ENCODE results near the gene ATP6V0A4.
"Not testable (repeated sequence)": the region's sequence is repeated elsewhere in the genome, so short reads cannot be mapped to it uniquely, and the experiment has no call there.

Gene ATP6V0A4

DNA sequence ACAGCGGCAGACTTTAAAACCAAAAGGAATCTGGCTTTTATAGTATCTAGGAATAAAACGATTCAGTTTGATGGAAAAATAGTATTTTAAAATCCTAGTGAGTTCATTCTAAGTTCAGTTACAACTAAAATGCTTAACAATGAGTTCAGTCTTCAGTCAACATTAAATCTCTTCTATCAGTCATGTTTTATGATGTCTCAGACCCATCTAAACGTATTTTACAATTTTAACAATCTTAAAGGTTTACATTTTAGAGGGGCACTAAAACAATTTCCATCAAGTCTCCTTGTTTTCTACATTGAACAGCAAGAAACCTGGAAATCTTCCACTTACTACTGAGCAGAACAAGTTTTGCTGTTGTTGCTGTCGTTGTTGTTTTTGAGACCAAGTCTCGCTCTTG is 106.8 kb downstream of the ATP6V0A4 start:
- Histone ChIP-seq H3K27ac (ENCODE audit: low read length) (no peak overlapping the region), H3K36me3 (ENCODE audit: insufficient read depth, low read length) (no peaks in the 10 kb centered on the region), H3K27me3 (ENCODE audit: insufficient read depth, low read length, poor library complexity) (no peaks in the 10 kb centered on the region), H3K79me2 (ENCODE audit: insufficient read depth, low read length) (no peaks in the 10 kb centered on the region), H3K9ac (ENCODE audit: low read depth, low read length) (no peak overlapping the region), H3K4me1 (ENCODE audit: insufficient read depth, low read length) (no peaks in the 10 kb centered on the region), H3K4me3 (ENCODE audit: low read depth in 1 of 2, low read length in 2 of 2) (no peak overlapping the region), H3K4me2 (ENCODE audit: insufficient read depth, low read length) (no peak overlapping the region), H2AFZ (ENCODE audit: low read depth, low read length) (no peak overlapping the region), H4K20me1 (ENCODE audit: insufficient read depth, low read length) (no peaks in the 10 kb centered on the region), H3K9me3 (ENCODE audit: insufficient read depth, low read length, severe bottlenecking) (no peaks in the 10 kb centered on the region)
- no peak for TF ChIP-seq EZH2 (IDR thresholded peaks at IDR 0.05; ENCODE audit: borderline replicate concordance, low read depth, low read length, severe bottlenecking)
- TF ChIP-seq, protein P1, sequence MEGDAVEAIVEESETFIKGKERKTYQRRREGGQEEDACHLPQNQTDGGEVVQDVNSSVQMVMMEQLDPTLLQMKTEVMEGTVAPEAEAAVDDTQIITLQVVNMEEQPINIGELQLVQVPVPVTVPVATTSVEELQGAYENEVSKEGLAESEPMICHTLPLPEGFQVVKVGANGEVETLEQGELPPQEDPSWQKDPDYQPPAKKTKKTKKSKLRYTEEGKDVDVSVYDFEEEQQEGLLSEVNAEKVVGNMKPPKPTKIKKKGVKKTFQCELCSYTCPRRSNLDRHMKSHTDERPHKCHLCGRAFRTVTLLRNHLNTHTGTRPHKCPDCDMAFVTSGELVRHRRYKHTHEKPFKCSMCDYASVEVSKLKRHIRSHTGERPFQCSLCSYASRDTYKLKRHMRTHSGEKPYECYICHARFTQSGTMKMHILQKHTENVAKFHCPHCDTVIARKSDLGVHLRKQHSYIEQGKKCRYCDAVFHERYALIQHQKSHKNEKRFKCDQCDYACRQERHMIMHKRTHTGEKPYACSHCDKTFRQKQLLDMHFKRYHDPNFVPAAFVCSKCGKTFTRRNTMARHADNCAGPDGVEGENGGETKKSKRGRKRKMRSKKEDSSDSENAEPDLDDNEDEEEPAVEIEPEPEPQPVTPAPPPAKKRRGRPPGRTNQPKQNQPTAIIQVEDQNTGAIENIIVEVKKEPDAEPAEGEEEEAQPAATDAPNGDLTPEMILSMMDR (IDR thresholded peaks at IDR 0.05; ENCODE audit: borderline replicate concordance, extremely low read depth, low read length, poor library complexity, severe bottlenecking), result no peak
- DNase-seq (no peak), ATAC-seq (ENCODE audit: insufficient read depth, low read depth) (no peak)

DNA sequence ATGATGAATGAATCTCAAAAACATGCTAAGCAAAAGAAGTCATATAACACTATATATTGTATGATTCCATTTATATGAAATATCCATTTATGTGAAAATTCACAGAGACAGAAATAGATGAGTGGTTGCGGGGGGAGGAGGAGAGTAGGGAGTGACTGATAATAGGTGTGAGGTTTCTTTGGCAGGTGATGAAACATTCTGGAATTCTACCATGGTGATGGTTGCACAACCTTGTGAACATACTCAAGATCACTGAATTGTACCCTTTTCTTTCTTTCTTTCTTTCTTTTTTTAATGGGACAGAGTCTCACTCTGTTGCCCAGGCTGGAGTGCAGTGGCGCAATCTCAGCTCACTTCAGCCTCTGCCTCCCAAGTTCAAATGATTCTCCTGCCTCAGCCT is 107.5 kb downstream of the ATP6V0A4 start:
- no peak overlapping the region for H3K9ac ChIP-seq (ENCODE audit: low read depth, low read length)
- no peak overlapping the region for H3K27ac ChIP-seq (ENCODE audit: low read length)
- H2AFZ ChIP-seq (ENCODE audit: low read depth, low read length), result no peak overlapping the region
- TF ChIP-seq, protein P1 (IDR thresholded peaks at IDR 0.05; ENCODE audit: borderline replicate concordance, extremely low read depth, low read length, poor library complexity, severe bottlenecking), result no peak
- TF ChIP-seq EZH2 (IDR thresholded peaks at IDR 0.05; ENCODE audit: borderline replicate concordance, low read depth, low read length, severe bottlenecking), result no peak
- H3K4me3 ChIP-seq (ENCODE audit: low read depth in 1 of 2, low read length in 2 of 2), result no peak overlapping the region
- H3K79me2 ChIP-seq (ENCODE audit: insufficient read depth, low read length), result no peaks in the 10 kb centered on the region
- no peak overlapping the region for H3K4me2 ChIP-seq (ENCODE audit: insufficient read depth, low read length)
- no peaks in the 10 kb centered on the region for H3K9me3 ChIP-seq (ENCODE audit: insufficient read depth, low read length, severe bottlenecking)
- ATAC-seq (ENCODE audit: insufficient read depth, low read depth) (no peak), DNase-seq (no peak)
- H3K27me3 ChIP-seq (ENCODE audit: insufficient read depth, low read length, poor library complexity), result no peaks in the 10 kb centered on the region
- H4K20me1 ChIP-seq (ENCODE audit: insufficient read depth, low read length), result no peaks in the 10 kb centered on the region
- H3K36me3 ChIP-seq (ENCODE audit: insufficient read depth, low read length), result no peaks in the 10 kb centered on the region
- no peaks in the 10 kb centered on the region for H3K4me1 ChIP-seq (ENCODE audit: insufficient read depth, low read length)

DNA sequence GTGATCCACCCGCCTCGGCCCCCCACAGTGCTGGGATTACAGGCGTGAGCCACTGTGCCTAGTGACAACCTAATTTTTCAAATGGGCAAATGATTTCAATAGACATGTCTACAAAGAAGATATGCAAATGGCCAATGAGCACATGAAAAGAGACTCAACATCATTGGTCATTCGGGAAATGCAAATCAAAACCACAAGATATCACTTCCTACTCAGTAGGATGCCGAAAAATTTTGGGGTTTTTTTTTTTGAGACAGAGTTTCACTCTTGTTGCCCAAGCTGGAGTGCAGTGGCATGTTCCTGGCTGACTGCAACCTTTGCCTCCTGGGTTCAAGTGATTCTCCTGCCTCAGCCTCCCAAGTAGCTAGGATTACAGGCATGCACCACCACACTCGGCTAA is 110.0 kb downstream of the ATP6V0A4 start:
- H3K9ac ChIP-seq (ENCODE audit: low read depth, low read length); H2AFZ ChIP-seq (ENCODE audit: low read depth, low read length); H3K4me3 ChIP-seq (ENCODE audit: low read depth in 1 of 2, low read length in 2 of 2); H3K27ac ChIP-seq (ENCODE audit: low read length); H3K4me1 ChIP-seq (ENCODE audit: insufficient read depth, low read length); H3K79me2 ChIP-seq (ENCODE audit: insufficient read depth, low read length); H4K20me1 ChIP-seq (ENCODE audit: insufficient read depth, low read length); H3K27me3 ChIP-seq (ENCODE audit: insufficient read depth, low read length, poor library complexity); H3K36me3 ChIP-seq (ENCODE audit: insufficient read depth, low read length); H3K4me2 ChIP-seq (ENCODE audit: insufficient read depth, low read length); DNase-seq; ATAC-seq (ENCODE audit: insufficient read depth, low read depth); H3K9me3 ChIP-seq (ENCODE audit: insufficient read depth, low read length, severe bottlenecking): not testable (repeated sequence)

DNA sequence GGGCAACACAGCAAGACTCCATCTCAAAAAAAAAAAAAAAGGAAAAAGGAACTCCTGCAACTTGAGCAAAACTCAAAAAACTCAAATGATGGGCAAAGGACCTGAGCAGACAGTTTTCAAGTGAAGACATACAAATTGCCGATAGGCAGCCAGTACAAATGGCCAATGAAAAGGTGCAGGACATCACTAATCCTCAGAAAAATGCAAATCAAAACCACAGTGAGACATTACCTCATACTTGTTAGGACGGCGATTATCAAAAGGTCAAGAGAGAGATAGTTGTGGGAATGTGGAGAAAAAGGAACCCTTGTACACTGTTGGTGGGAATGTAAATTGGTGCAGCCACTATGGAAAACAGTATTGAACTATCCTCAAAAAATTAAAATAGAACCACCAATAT is 113.7 kb downstream of the ATP6V0A4 start:
- no peak overlapping the region for H3K9ac ChIP-seq (ENCODE audit: low read depth, low read length)
- H3K4me3 ChIP-seq (ENCODE audit: low read depth in 1 of 2, low read length in 2 of 2), result no peak overlapping the region
- TF ChIP-seq, protein P1 (IDR thresholded peaks at IDR 0.05; ENCODE audit: borderline replicate concordance, extremely low read depth, low read length, poor library complexity, severe bottlenecking), result no peak
- TF ChIP-seq EZH2 (IDR thresholded peaks at IDR 0.05; ENCODE audit: borderline replicate concordance, low read depth, low read length, severe bottlenecking), result no peak
- H3K27me3 ChIP-seq (ENCODE audit: insufficient read depth, low read length, poor library complexity), result no peaks in the 10 kb centered on the region
- ATAC-seq (ENCODE audit: insufficient read depth, low read depth), result no peak
- H3K27ac ChIP-seq (ENCODE audit: low read length), result no peak overlapping the region
- H2AFZ ChIP-seq (ENCODE audit: low read depth, low read length), result no peak overlapping the region
- H3K79me2 ChIP-seq (ENCODE audit: insufficient read depth, low read length), result no peaks in the 10 kb centered on the region
- H3K36me3 ChIP-seq (ENCODE audit: insufficient read depth, low read length), result no peaks in the 10 kb centered on the region
- no peaks in the 10 kb centered on the region for H4K20me1 ChIP-seq (ENCODE audit: insufficient read depth, low read length)
- DNase-seq, result no peak
- no peak overlapping the region for H3K4me2 ChIP-seq (ENCODE audit: insufficient read depth, low read length)
- H3K9me3 ChIP-seq (ENCODE audit: insufficient read depth, low read length, severe bottlenecking), result no peaks in the 10 kb centered on the region
- H3K4me1 ChIP-seq (ENCODE audit: insufficient read depth, low read length), result no peaks in the 10 kb centered on the region
